A673 (cell line): ENCODE results near the gene RASSF1. TPM values are rescaled to one million over a fixed set of nuclear protein-coding genes. Genes with fewer than 3 reads are reported as not detected.
"Not testable (repeated sequence)": the region's sequence is repeated elsewhere in the genome, so short reads cannot be mapped to it uniquely, and the experiment has no call there.

ENCODE experiments used
- BruUV-seq: library from RNA; stranded (reverse); fragments of 400-500 nt; replicated peaks from 2 replicates; lab custom pipeline; 2021; lab: Mats Ljungman, UMichigan
- CTCF ChIA-PET: fragments of 300-600 bp; sonication (Branson Sonifier 250); formaldehyde crosslinking; loops from one replicate; lab custom pipeline; 2022; ENCODE audit warnings: antibody characterized with exemption; lab: Charles Lee
- POLR2A ChIA-PET: fragments of 300-600 bp; sonication (Branson Sonifier 250); formaldehyde crosslinking; loops from one replicate; lab custom pipeline; 2022; ENCODE audit warnings: antibody characterized with exemption; ENCODE audit not compliant: low non-redundant PET; lab: Charles Lee
- DNase-seq: peaks from one replicate; pipeline ENCODE4 v3.0.0-alpha.2; 2015; ENCODE audit warnings: low spot score
- H3K27ac ChIP-seq: fragments of 200-600 bp; sonication (generic); 2 replicates; pipeline ENCODE4 v1.5.1; 2016; ENCODE audit warnings: mixed run types, low read depth, mild to moderate bottlenecking, mixed read lengths, antibody characterized with exemption, low read length; ENCODE audit not compliant: poor library complexity, severe bottlenecking
- H3K27me3 ChIP-seq: fragments of 200-600 bp; sonication (generic); replicated peaks from 2 replicates; pipeline ENCODE4 v1.6.1; 2017; ENCODE audit warnings: mixed run types, low read depth, mild to moderate bottlenecking, mixed read lengths, antibody characterized with exemption, low read length; ENCODE audit not compliant: insufficient read depth, poor library complexity
- H3K36me3 ChIP-seq: fragments of 200-600 bp; sonication (generic); 2 replicates; pipeline ENCODE4 v1.6.1; 2016; ENCODE audit warnings: mixed run types, mild to moderate bottlenecking, mixed read lengths, antibody characterized with exemption, low read length; ENCODE audit not compliant: insufficient read depth, poor library complexity, severe bottlenecking
- H3K4me1 ChIP-seq: fragments of 200-600 bp; sonication (generic); 2 replicates; pipeline ENCODE4 v1.6.1; 2017; ENCODE audit warnings: mixed run types, mild to moderate bottlenecking, mixed read lengths, antibody characterized with exemption, low read length; ENCODE audit not compliant: insufficient read depth, poor library complexity, severe bottlenecking
- H3K4me3 ChIP-seq: fragments of 200-600 bp; sonication (generic); 2 replicates; pipeline ENCODE4 v1.5.1; 2016; ENCODE audit warnings: low read depth, mixed run types, mild to moderate bottlenecking, mixed read lengths, low read length; ENCODE audit not compliant: poor library complexity, severe bottlenecking
- H3K9me3 ChIP-seq: fragments of 200-600 bp; sonication (generic); 2 replicates; pipeline ENCODE4 v1.6.1; 2016; ENCODE audit warnings: mixed run types, low read depth, mild to moderate bottlenecking, mixed read lengths, antibody characterized with exemption, low read length; ENCODE audit not compliant: poor library complexity, severe bottlenecking
- CTCF ChIP-seq: fragments of 300-800, 200-600 bp; sonication (generic); conservative IDR thresholded peaks from 2 replicates; pipeline ENCODE4 v1.5.1; 2017; ENCODE audit warnings: low read depth, mild to moderate bottlenecking, antibody characterized with exemption, low read length, moderate library complexity, mixed read lengths
- EZH2 ChIP-seq: fragments of 200-600 bp; sonication (generic); IDR thresholded peaks from 2 replicates; pipeline ENCODE4 v1.6.1; 2017; ENCODE audit warnings: borderline replicate concordance, low read depth, mild to moderate bottlenecking, mixed read lengths, antibody characterized with exemption, low read length; ENCODE audit not compliant: poor library complexity, severe bottlenecking
- intact Hi-C: fragments of 100-400 bp; cut with micrococcal nuclease; formaldehyde crosslinking; loops from one replicate; pipeline ENCODE4 v1.10.0; 2022; ENCODE audit not compliant: unreplicated experiment
- total RNA-seq: library from RNA; stranded (reverse); gene quantifications from 2 replicates; pipeline ENCODE4 v1.2.3, GENCODE V29; 2021

The RASSF1 gene
- total RNA-seq, 1 experiment from 2014 or later, result 14.4 TPM

DNA sequence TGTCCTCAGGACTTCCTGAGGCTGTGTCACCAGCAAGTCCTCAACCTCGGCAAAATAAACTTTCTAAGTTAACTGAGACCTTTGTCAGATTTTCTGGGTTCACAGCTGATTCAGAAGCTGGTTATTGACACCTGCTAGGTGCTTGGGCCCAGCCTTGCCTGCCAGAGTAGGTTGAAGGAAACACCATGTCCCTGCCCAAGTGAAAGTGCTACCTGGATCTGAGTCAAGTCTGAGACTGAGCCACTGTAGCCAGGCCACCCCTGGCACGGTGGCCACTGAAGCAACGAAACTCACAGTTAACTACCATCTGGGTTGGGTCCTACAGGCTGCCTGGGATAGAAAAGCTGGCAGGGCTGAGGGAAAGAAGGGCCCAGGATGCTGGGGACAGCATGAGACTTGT, 26.3 kb downstream of the RASSF1 start:
- Histone ChIP-seq H3K36me3 (no peaks in the 10 kb centered on the region), H3K27me3 (no peaks in the 10 kb centered on the region), H3K4me3 (no peak overlapping the region), H3K9me3 (no peaks in the 10 kb centered on the region), H3K27ac (no peak overlapping the region), H3K4me1 (no peaks in the 10 kb centered on the region)
- TF ChIP-seq CTCF, result no peak
- no peak for TF ChIP-seq EZH2
- CTCF ChIA-PET, result no interaction called here
- intact Hi-C loops, result no loop called here
- no peak for DNase-seq
- BruUV-seq, result no TSS peak
- POLR2A ChIA-PET, result no interaction called here

DNA sequence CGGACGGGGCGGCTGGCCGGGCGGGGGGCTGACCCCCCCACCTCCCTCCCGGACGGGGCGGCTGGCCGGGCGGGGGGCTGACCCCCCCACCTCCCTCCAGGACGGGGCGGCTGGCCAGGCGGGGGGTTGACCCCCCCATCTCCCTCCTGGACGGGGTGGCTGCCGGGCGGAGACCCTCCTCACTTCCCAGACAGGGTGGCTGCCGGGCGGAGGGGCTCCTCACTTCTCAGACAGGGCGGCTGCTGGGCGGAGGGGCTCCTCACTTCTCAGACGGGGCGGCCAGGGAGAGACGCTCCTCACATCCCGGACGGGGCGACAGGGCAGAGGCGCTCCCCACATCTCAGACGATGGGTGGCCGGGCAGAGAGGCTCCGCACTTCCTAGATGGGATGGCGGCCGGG, 28.6 kb downstream of the RASSF1 start:
- H3K9me3 ChIP-seq, H3K27me3 ChIP-seq, H3K4me3 ChIP-seq, H3K4me1 ChIP-seq, intact Hi-C loops, BruUV-seq, H3K27ac ChIP-seq, H3K36me3 ChIP-seq, DNase-seq, POLR2A ChIA-PET, CTCF ChIA-PET: not testable (repeated sequence)

DNA sequence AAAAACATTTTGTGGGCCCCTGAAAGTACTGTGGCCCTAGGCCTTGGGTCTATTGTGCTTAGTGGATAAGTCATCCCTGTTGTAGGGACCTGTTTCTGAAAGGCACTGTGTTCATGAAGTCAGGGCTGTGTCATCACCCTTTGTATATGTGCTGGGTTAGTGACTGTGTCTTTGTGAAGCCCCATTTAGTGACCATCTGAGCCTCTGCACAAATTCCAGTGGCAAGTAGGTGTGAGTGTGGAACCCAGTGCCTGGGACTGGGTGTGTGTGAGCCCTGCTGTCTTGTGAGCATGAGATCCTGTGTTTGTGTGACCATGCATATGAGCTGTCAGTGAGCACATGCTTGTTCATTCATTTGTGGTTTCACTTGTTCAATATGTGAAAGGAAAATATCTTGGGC, 36.0 kb downstream of the RASSF1 start:
- intact Hi-C loops, result no loop called here
- ChIA-PET POLR2A (no interaction called here), CTCF (no interaction called here)
- no peak for TF ChIP-seq EZH2
- no peak for TF ChIP-seq CTCF
- H3K36me3 ChIP-seq, result no peaks in the 10 kb centered on the region
- no peak for DNase-seq
- no peak overlapping the region for H3K27ac ChIP-seq
- no TSS peak for BruUV-seq
- H3K27me3 ChIP-seq, result no peaks in the 10 kb centered on the region
- no peaks in the 10 kb centered on the region for H3K9me3 ChIP-seq
- peaks cover 4% of the 10 kb centered on the region for H3K4me1 ChIP-seq
- H3K4me3 ChIP-seq, result no peak overlapping the region

DNA sequence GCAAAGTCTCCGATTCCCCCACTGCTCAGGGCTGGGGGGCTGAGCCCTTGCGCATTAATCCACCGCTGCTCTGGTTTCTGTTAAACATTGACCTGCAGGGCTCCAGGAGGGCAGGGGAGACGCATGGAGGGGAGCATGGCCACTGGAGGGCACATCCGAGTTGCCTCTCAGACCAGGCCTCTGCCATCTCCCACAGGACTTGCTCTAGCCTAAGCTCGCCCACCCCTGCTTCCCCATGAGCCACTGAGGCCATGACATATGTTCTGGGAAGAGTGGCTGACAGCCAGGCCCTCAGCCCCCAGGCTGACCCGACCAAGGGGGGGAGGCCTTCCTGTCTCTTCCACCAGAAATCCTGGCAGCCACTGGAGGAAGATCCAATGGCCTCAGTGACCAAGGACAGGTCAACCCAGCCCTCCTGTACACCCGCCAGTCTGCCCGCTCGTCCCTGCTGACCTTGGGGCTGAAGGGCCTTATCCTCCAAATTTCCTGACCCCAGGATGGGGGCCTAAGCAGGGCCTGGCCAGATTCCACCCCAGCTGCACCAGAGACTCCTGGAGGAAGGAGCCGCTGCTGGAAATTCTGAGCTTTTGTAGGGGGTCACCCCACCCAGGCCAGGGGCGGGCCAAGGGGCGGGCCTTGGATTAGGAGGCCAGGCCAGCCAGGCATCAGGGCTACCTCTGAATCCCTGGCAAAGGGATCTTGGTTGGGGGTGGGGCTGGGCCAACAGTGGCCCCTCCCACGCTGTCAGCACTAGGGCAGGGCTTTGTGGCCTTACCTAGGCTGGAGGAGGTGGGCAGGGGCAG, 37.4 kb downstream of the RASSF1 start, which contains the start of gene HYAL1:
TSS of gene HYAL1 (minus strand) at position 562 of the 803 bp plus-strand sequence. CDS start 618 bp downstream, outside the sequence.
- no peak for DNase-seq

More for the DNA sequence above, 37.4 kb downstream of the RASSF1 start, which contains the start of gene HYAL1:
- Histone ChIP-seq H3K4me1 (peaks cover 5% of the 10 kb centered on the region), H3K4me3 (no peak within 1 kb of the TSS), H3K9me3 (no peaks in the 10 kb centered on the region), H3K36me3 (no peaks in the 10 kb centered on the region), H3K27me3 (no peaks in the 10 kb centered on the region), H3K27ac (no peak within 1 kb of the TSS)
- POLR2A ChIA-PET, result no interaction called here
- CTCF ChIA-PET, result no interaction called here
- TF ChIP-seq EZH2, result no peak
- no peak for TF ChIP-seq CTCF
- intact Hi-C loops, result no loop called here
- BruUV-seq, result no TSS peak
